ENCODE results near the gene HIP1.
"Not testable (repeated sequence)": the region's sequence is repeated elsewhere in the genome, so short reads cannot be mapped to it uniquely, and the experiment has no call there.

HIP1 gene

GRCh38 chr7:75772081-75773077 lies 33.6 kb upstream of the HIP1 start, which contains the start of gene CCL26:
Gene CCL26 (minus strand): TSS chr7:75772211. CDS start chr7:75772176, 35 bp downstream.
- H4K8ac ChIP-seq (ENCODE audit: low read depth, low read length) = no peak within 1 kb of the TSS
- no peaks in the 10 kb centered on the region for H3K9me3 ChIP-seq (ENCODE audit: insufficient read depth, low read depth, low read length)
- H2AK5ac ChIP-seq (ENCODE audit: low read length) = no peak within 1 kb of the TSS
- H3K36me3 ChIP-seq (ENCODE audit: control insufficient read depth in 1 of 2, insufficient read depth in 2 of 2, low read length in 2 of 2) = no peaks in the 10 kb centered on the region
- no peak within 1 kb of the TSS for H3K23ac ChIP-seq (ENCODE audit: low read length)
- H3K4me3 ChIP-seq (ENCODE audit: low read depth, low read length) = no peak within 1 kb of the TSS
- no peak within 1 kb of the TSS for H4K91ac ChIP-seq (ENCODE audit: low read depth, low read length)
- no peak within 1 kb of the TSS for H4K12ac ChIP-seq (ENCODE audit: low read depth, low read length)
- H2BK12ac ChIP-seq (ENCODE audit: low read length) = no peak within 1 kb of the TSS
- H3K79me1 ChIP-seq (ENCODE audit: low read length) = no peaks in the 10 kb centered on the region
- no peak within 1 kb of the TSS for H2BK120ac ChIP-seq (ENCODE audit: insufficient read depth, low read length, poor library complexity)
- no peak within 1 kb of the TSS for H3K9ac ChIP-seq (ENCODE audit: low read length)
- H3K18ac ChIP-seq (ENCODE audit: low read length) = no peak within 1 kb of the TSS
- no peaks in the 10 kb centered on the region for H3K4me1 ChIP-seq (ENCODE audit: control insufficient read depth in 1 of 2, insufficient read depth in 2 of 2, low read length in 2 of 2)
- no peak within 1 kb of the TSS for H3K27ac ChIP-seq (ENCODE audit: low read depth, low read length)
- H3K14ac ChIP-seq (ENCODE audit: low read length) = no peak within 1 kb of the TSS
- H3K79me2 ChIP-seq (ENCODE audit: control insufficient read depth, insufficient read depth, low read length, poor library complexity) = no peaks in the 10 kb centered on the region
- peak; percentile 5 to 31 for DNase-seq
- WGBS (ENCODE audit: extremely low coverage, insufficient coverage, insufficient read length) = no CpG with 5 or more reads among the region's 9 CpGs
- no peak within 1 kb of the TSS for H2AFZ ChIP-seq (ENCODE audit: insufficient read depth, low read length, poor library complexity)
- no peak within 1 kb of the TSS for H3K4ac ChIP-seq (ENCODE audit: low read depth, low read length)
- no peak within 1 kb of the TSS for H2BK5ac ChIP-seq (ENCODE audit: low read depth, low read length, poor library complexity)
- H3K4me2 ChIP-seq (ENCODE audit: low read length) = no peak within 1 kb of the TSS
- H3K27me3 ChIP-seq (ENCODE audit: insufficient read depth, low read length) = no peaks in the 10 kb centered on the region

- WGBS (ENCODE audit: extremely low coverage, insufficient coverage, insufficient read length) = no CpG with 5 or more reads among the region's 1 CpG
These were observed 32.5 kb upstream of the HIP1 start for GRCh38 chr7:75771224-75771623.

GRCh38 chr7:75762350-75762917 lies 23.7 kb upstream of the HIP1 start:
- H2BK12ac ChIP-seq (ENCODE audit: low read length) = no peak overlapping the region
- no peak overlapping the region for H2BK5ac ChIP-seq (ENCODE audit: low read depth, low read length, poor library complexity)
- H4K8ac ChIP-seq (ENCODE audit: low read depth, low read length) = no peak overlapping the region
- H2AK5ac ChIP-seq (ENCODE audit: low read length) = no peak overlapping the region
- WGBS (ENCODE audit: extremely low coverage, insufficient coverage, insufficient read length) = no CpG with 5 or more reads among the region's 2 CpGs
- H3K36me3 ChIP-seq (ENCODE audit: control insufficient read depth in 1 of 2, insufficient read depth in 2 of 2, low read length in 2 of 2) = no peaks in the 10 kb centered on the region
- H2BK120ac ChIP-seq (ENCODE audit: insufficient read depth, low read length, poor library complexity) = no peak overlapping the region
- H3K4me1 ChIP-seq (ENCODE audit: control insufficient read depth in 1 of 2, insufficient read depth in 2 of 2, low read length in 2 of 2) = no peaks in the 10 kb centered on the region
- H3K27ac ChIP-seq (ENCODE audit: low read depth, low read length) = no peak overlapping the region
- H3K9me3 ChIP-seq (ENCODE audit: insufficient read depth, low read depth, low read length) = no peaks in the 10 kb centered on the region
- H3K4me3 ChIP-seq (ENCODE audit: low read depth, low read length) = no peak overlapping the region
- no peak overlapping the region for H3K23ac ChIP-seq (ENCODE audit: low read length)
- H2AFZ ChIP-seq (ENCODE audit: insufficient read depth, low read length, poor library complexity) = no peak overlapping the region
- H3K79me2 ChIP-seq (ENCODE audit: control insufficient read depth, insufficient read depth, low read length, poor library complexity) = no peaks in the 10 kb centered on the region
- peak; percentile 43 to 84 for DNase-seq
- no peak overlapping the region for H3K4ac ChIP-seq (ENCODE audit: low read depth, low read length)
- H3K27me3 ChIP-seq (ENCODE audit: insufficient read depth, low read length) = no peaks in the 10 kb centered on the region
- no peak overlapping the region for H3K18ac ChIP-seq (ENCODE audit: low read length)
- no peak overlapping the region for H3K4me2 ChIP-seq (ENCODE audit: low read length)
- no peak overlapping the region for H3K14ac ChIP-seq (ENCODE audit: low read length)
- no peak overlapping the region for H4K12ac ChIP-seq (ENCODE audit: low read depth, low read length)
- H4K91ac ChIP-seq (ENCODE audit: low read depth, low read length) = no peak overlapping the region
- no peak overlapping the region for H3K9ac ChIP-seq (ENCODE audit: low read length)
- no peaks in the 10 kb centered on the region for H3K79me1 ChIP-seq (ENCODE audit: low read length)

More at GRCh38 chr7:75771224-75771623, 32.5 kb upstream of the HIP1 start:
- DNase-seq = no peak
- H2AK5ac ChIP-seq (ENCODE audit: low read length) = no peak overlapping the region
- H3K9ac ChIP-seq (ENCODE audit: low read length) = no peak overlapping the region
- no peak overlapping the region for H2BK5ac ChIP-seq (ENCODE audit: low read depth, low read length, poor library complexity)
- H3K4me1 ChIP-seq (ENCODE audit: control insufficient read depth in 1 of 2, insufficient read depth in 2 of 2, low read length in 2 of 2) = no peaks in the 10 kb centered on the region
- H3K79me2 ChIP-seq (ENCODE audit: control insufficient read depth, insufficient read depth, low read length, poor library complexity) = no peaks in the 10 kb centered on the region
- no peaks in the 10 kb centered on the region for H3K9me3 ChIP-seq (ENCODE audit: insufficient read depth, low read depth, low read length)
- H3K4me2 ChIP-seq (ENCODE audit: low read length) = no peak overlapping the region
- H3K36me3 ChIP-seq (ENCODE audit: control insufficient read depth in 1 of 2, insufficient read depth in 2 of 2, low read length in 2 of 2) = no peaks in the 10 kb centered on the region
- no peaks in the 10 kb centered on the region for H3K79me1 ChIP-seq (ENCODE audit: low read length)
- H4K12ac ChIP-seq (ENCODE audit: low read depth, low read length) = no peak overlapping the region
- no peak overlapping the region for H4K8ac ChIP-seq (ENCODE audit: low read depth, low read length)
- H3K4ac ChIP-seq (ENCODE audit: low read depth, low read length) = no peak overlapping the region
- no peak overlapping the region for H2AFZ ChIP-seq (ENCODE audit: insufficient read depth, low read length, poor library complexity)
- no peak overlapping the region for H2BK120ac ChIP-seq (ENCODE audit: insufficient read depth, low read length, poor library complexity)
- no peak overlapping the region for H3K14ac ChIP-seq (ENCODE audit: low read length)
- H3K4me3 ChIP-seq (ENCODE audit: low read depth, low read length) = no peak overlapping the region
- H3K27ac ChIP-seq (ENCODE audit: low read depth, low read length) = no peak overlapping the region
- no peaks in the 10 kb centered on the region for H3K27me3 ChIP-seq (ENCODE audit: insufficient read depth, low read length)
- H4K91ac ChIP-seq (ENCODE audit: low read depth, low read length) = no peak overlapping the region
- H3K23ac ChIP-seq (ENCODE audit: low read length) = no peak overlapping the region
- H3K18ac ChIP-seq (ENCODE audit: low read length) = no peak overlapping the region
- H2BK12ac ChIP-seq (ENCODE audit: low read length) = no peak overlapping the region

GRCh38 chr7:75761801-75762200 lies 23.1 kb upstream of the HIP1 start:
- H3K27ac ChIP-seq (ENCODE audit: low read depth, low read length); H2AFZ ChIP-seq (ENCODE audit: insufficient read depth, low read length, poor library complexity); H2BK5ac ChIP-seq (ENCODE audit: low read depth, low read length, poor library complexity); H3K4me2 ChIP-seq (ENCODE audit: low read length); H3K18ac ChIP-seq (ENCODE audit: low read length); H3K9me3 ChIP-seq (ENCODE audit: insufficient read depth, low read depth, low read length); H3K27me3 ChIP-seq (ENCODE audit: insufficient read depth, low read length); H3K79me2 ChIP-seq (ENCODE audit: control insufficient read depth, insufficient read depth, low read length, poor library complexity); H3K4ac ChIP-seq (ENCODE audit: low read depth, low read length); H2AK5ac ChIP-seq (ENCODE audit: low read length); H3K23ac ChIP-seq (ENCODE audit: low read length); H3K4me3 ChIP-seq (ENCODE audit: low read depth, low read length); H3K9ac ChIP-seq (ENCODE audit: low read length); DNase-seq; H3K36me3 ChIP-seq (ENCODE audit: control insufficient read depth in 1 of 2, insufficient read depth in 2 of 2, low read length in 2 of 2); H3K4me1 ChIP-seq (ENCODE audit: control insufficient read depth in 1 of 2, insufficient read depth in 2 of 2, low read length in 2 of 2); H2BK120ac ChIP-seq (ENCODE audit: insufficient read depth, low read length, poor library complexity); H4K12ac ChIP-seq (ENCODE audit: low read depth, low read length); H4K91ac ChIP-seq (ENCODE audit: low read depth, low read length); H4K8ac ChIP-seq (ENCODE audit: low read depth, low read length); H2BK12ac ChIP-seq (ENCODE audit: low read length); H3K14ac ChIP-seq (ENCODE audit: low read length); H3K79me1 ChIP-seq (ENCODE audit: low read length): not testable (repeated sequence)
- WGBS (ENCODE audit: extremely low coverage, insufficient coverage, insufficient read length) = no CpG with 5 or more reads among the region's 3 CpGs

Measured in trophoblast cell (in vitro differentiated cells and primary cell).